Keratinocyte (primary cell): Measurements from ENCODE around the gene GTF3C1. TPM values are rescaled to one million over a fixed set of nuclear protein-coding genes. Genes with fewer than 3 reads are reported as not detected.
A peak's percentile ranks its signal among the peaks of the same experiment; 100 is the strongest.

Experiments
- DNase-seq: peaks from one replicate; pipeline ENCODE4 v3.0.0-alpha.2; 2011; ENCODE audit warnings: low read depth, missing footprints, low spot score
- FAIRE-seq: peaks from 2 replicates; lab custom pipeline; 2011; peaks lifted over from hg19 to GRCh38; lab: Jason Lieb, UNC
- H2AFZ ChIP-seq: 2 replicates; pipeline ENCODE4 v1.6.0; 2012; ENCODE audit warnings: low read length, control low read depth, inconsistent platforms; ENCODE audit not compliant: control insufficient read depth
- H3K27ac ChIP-seq: 2 replicates; pipeline ENCODE4 v1.5.1; 2011; ENCODE audit warnings: low read length; ENCODE audit not compliant: control insufficient read depth, insufficient read depth
- H3K27me3 ChIP-seq: 3 replicates; pipeline ENCODE4 v1.6.0; 2011; ENCODE audit warnings: low read length; ENCODE audit not compliant: control insufficient read depth, insufficient read depth; ENCODE audit errors: extremely low read depth
- H3K36me3 ChIP-seq, 2 experiments: 2 replicates in 1 of 2; 3 replicates in 1 of 2; pipeline ENCODE4 v1.5.1; 2011; ENCODE audit warnings: low read length in 2 of 2, mild to moderate bottlenecking in 1 of 2; ENCODE audit not compliant: control insufficient read depth in 2 of 2, insufficient read depth in 2 of 2; ENCODE audit errors: extremely low read depth in 1 of 2
- H3K4me1 ChIP-seq: 3 replicates; pipeline ENCODE4 v1.5.1; 2011; ENCODE audit warnings: low read length; ENCODE audit not compliant: control insufficient read depth, insufficient read depth; ENCODE audit errors: extremely low read depth
- H3K4me2 ChIP-seq: 3 replicates; pipeline ENCODE4 v1.6.0; 2011; ENCODE audit warnings: low read depth, low read length; ENCODE audit not compliant: control insufficient read depth, insufficient read depth; ENCODE audit errors: extremely low read depth
- H3K4me3 ChIP-seq, 3 experiments: fragments of 200-600 bp in 1 of 3; sonication (generic) in 1 of 3; 2 replicates in 2 of 3; 3 replicates in 1 of 3; pipeline ENCODE4 v1.5.1; 2011 to 2016; ENCODE audit warnings: low read length in 3 of 3, mild to moderate bottlenecking in 3 of 3, control low read depth in 2 of 3, inconsistent platforms in 1 of 3, low read depth in 1 of 3, mixed read lengths in 1 of 3, mixed run types in 1 of 3, moderate library complexity in 1 of 3; ENCODE audit not compliant: control insufficient read depth in 2 of 3, insufficient read depth in 2 of 3; ENCODE audit errors: extremely low read depth in 1 of 3
- H3K79me2 ChIP-seq: 2 replicates; pipeline ENCODE4 v1.6.0; 2012; ENCODE audit warnings: low read length; ENCODE audit not compliant: control insufficient read depth, insufficient read depth
- H3K9ac ChIP-seq: 3 replicates; pipeline ENCODE4 v1.6.0; 2011; ENCODE audit warnings: low read length; ENCODE audit not compliant: control insufficient read depth, insufficient read depth; ENCODE audit errors: extremely low read depth
- H3K9me1 ChIP-seq: 3 replicates; pipeline ENCODE4 v1.6.0; 2011; ENCODE audit warnings: low read length; ENCODE audit not compliant: control insufficient read depth, insufficient read depth; ENCODE audit errors: extremely low read depth
- H3K9me3 ChIP-seq: 2 replicates; pipeline ENCODE4 v1.5.1; 2012; ENCODE audit warnings: low read depth, low read length; ENCODE audit not compliant: control insufficient read depth
- H4K20me1 ChIP-seq: 3 replicates; pipeline ENCODE4 v1.6.0; 2011; ENCODE audit warnings: low read length; ENCODE audit not compliant: control insufficient read depth, insufficient read depth; ENCODE audit errors: extremely low read depth
- EZH2 ChIP-seq: IDR thresholded peaks from one replicate; pipeline ENCODE4 v1.6.1; 2012; ENCODE audit warnings: inconsistent platforms, mild to moderate bottlenecking, low read length, moderate library complexity
- dilution Hi-C: fragments of 300-500 bp; cut with MboI; formaldehyde crosslinking; loops from one replicate; pipeline ENCODE4 v1.7.0; 2020; ENCODE audit warnings: low sequenced_read_pairs; ENCODE audit not compliant: extremely low pct_ligation_motif_present
- polyA plus RNA-seq, 5 experiments: library from polyadenylated mRNA; depleted of rRNA in 3 of 5; stranded (reverse) in 3 of 5; stranded (forward) in 1 of 5; unstranded in 1 of 5; fragments of >200 nt; gene quantifications; 1 replicate in 1 of 5; 2 replicates in 3 of 5; 3 replicates in 1 of 5; pipeline versions ENCODE4 v1.2.1 to v1.2.3, GENCODE V29; 2011 to 2012; ENCODE audit warnings: missing spikeins in 2 of 5, low read depth in 1 of 5, low replicate concordance in 1 of 5
- TF ChIP-seq, protein P1 (sequence below), 3 experiments: IDR thresholded peaks in 1 of 3; conservative IDR thresholded peaks in 1 of 3; optimal IDR thresholded peaks in 1 of 3; 2 replicates in 2 of 3; 3 replicates in 1 of 3; pipeline versions ENCODE3 to v1.5.1; 2011; ENCODE audit warnings: low read length in 3 of 3, mild to moderate bottlenecking in 3 of 3, moderate library complexity in 2 of 3, control low read depth in 1 of 3, inconsistent platforms in 1 of 3; ENCODE audit not compliant: insufficient read depth in 2 of 3; ENCODE audit errors: extremely low read depth in 1 of 3

Gene GTF3C1
- polyA plus RNA-seq, 1 donor (not counting 4 experiments of a cell fraction or from before 2014, with no cell fraction given): 23.5 TPM

GRCh38 chr16:27428026-27428785 is 121.5 kb downstream of the GTF3C1 start:
- Histone ChIP-seq H3K9me1 (no peaks in the 10 kb centered on the region), H3K4me3 (no peak overlapping the region), H2AFZ (no peak overlapping the region), H3K4me2 (no peak overlapping the region), H3K27ac (no peak overlapping the region), H3K79me2 (no peaks in the 10 kb centered on the region), H3K9me3 (peaks cover 3% of the 10 kb centered on the region), H3K4me1 (peaks cover 23% of the 10 kb centered on the region), H3K36me3 (no peaks in the 10 kb centered on the region), H4K20me1 (no peaks in the 10 kb centered on the region), H3K9ac (no peak overlapping the region), H3K27me3 (no peaks in the 10 kb centered on the region)
- no peak for FAIRE-seq
- dilution Hi-C loops: no loop called here
- DNase-seq: no peak
- TF ChIP-seq EZH2: no peak
- TF ChIP-seq, protein P1, sequence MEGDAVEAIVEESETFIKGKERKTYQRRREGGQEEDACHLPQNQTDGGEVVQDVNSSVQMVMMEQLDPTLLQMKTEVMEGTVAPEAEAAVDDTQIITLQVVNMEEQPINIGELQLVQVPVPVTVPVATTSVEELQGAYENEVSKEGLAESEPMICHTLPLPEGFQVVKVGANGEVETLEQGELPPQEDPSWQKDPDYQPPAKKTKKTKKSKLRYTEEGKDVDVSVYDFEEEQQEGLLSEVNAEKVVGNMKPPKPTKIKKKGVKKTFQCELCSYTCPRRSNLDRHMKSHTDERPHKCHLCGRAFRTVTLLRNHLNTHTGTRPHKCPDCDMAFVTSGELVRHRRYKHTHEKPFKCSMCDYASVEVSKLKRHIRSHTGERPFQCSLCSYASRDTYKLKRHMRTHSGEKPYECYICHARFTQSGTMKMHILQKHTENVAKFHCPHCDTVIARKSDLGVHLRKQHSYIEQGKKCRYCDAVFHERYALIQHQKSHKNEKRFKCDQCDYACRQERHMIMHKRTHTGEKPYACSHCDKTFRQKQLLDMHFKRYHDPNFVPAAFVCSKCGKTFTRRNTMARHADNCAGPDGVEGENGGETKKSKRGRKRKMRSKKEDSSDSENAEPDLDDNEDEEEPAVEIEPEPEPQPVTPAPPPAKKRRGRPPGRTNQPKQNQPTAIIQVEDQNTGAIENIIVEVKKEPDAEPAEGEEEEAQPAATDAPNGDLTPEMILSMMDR (optimal IDR thresholded peaks at IDR 0.05 in 1 of 3, IDR thresholded peaks at IDR 0.05 in 1 of 3, conservative IDR thresholded peaks at IDR 0.05 in 1 of 3; ENCODE audit: extremely low read depth in 1 of 3, insufficient read depth in 2 of 3, low read length in 3 of 3): peak; percentile 14 to 62 (median 58)

DNA sequence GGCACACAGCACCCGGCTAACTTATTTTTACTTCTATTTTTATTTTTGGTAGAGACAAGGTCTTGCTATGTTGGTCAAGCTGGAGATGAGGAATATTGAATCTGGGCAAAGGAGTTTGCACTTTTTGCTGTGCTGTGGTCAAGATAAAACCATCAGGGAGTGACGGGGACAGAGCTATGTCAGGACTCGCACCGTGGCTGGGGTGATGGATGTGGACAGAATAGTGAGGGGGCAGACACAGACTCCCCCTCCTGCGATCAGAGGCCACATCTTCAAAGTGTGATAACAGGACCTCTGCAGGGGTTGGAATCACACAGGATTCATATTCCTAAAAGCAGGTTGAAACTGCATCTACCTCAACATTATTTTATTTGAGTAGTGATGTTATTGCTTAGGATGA is 122.2 kb downstream of the GTF3C1 start:
- TF ChIP-seq, protein P1 (optimal IDR thresholded peaks at IDR 0.05 in 1 of 3, IDR thresholded peaks at IDR 0.05 in 1 of 3, conservative IDR thresholded peaks at IDR 0.05 in 1 of 3; ENCODE audit: extremely low read depth in 1 of 3, insufficient read depth in 2 of 3, low read length in 3 of 3): no peak
- no peak for TF ChIP-seq EZH2
- DNase-seq: no peak
- H3K9ac ChIP-seq: no peak overlapping the region
- no peak overlapping the region for H3K4me2 ChIP-seq
- no peaks in the 10 kb centered on the region for H3K36me3 ChIP-seq
- no peaks in the 10 kb centered on the region for H3K9me1 ChIP-seq
- H4K20me1 ChIP-seq: no peaks in the 10 kb centered on the region
- peaks cover 16% of the 10 kb centered on the region for H3K4me1 ChIP-seq
- no peak overlapping the region for H3K4me3 ChIP-seq
- no peak overlapping the region for H3K27ac ChIP-seq
- no peaks in the 10 kb centered on the region for H3K27me3 ChIP-seq
- no peak overlapping the region for H2AFZ ChIP-seq
- dilution Hi-C loops: no loop called here
- no peak for FAIRE-seq
- H3K9me3 ChIP-seq: peaks cover 3% of the 10 kb centered on the region
- no peaks in the 10 kb centered on the region for H3K79me2 ChIP-seq
